ENCODE data around the gene TMEM258. TPM values are rescaled to one million over a fixed set of nuclear protein-coding genes. Genes with fewer than 3 reads are reported as not detected.

The TMEM258 gene
- 211 to 237 TPM (median 223 TPM) in 5 replicates for total RNA-seq (2022; extraction: Qiagen RNA extraction)

DNA sequence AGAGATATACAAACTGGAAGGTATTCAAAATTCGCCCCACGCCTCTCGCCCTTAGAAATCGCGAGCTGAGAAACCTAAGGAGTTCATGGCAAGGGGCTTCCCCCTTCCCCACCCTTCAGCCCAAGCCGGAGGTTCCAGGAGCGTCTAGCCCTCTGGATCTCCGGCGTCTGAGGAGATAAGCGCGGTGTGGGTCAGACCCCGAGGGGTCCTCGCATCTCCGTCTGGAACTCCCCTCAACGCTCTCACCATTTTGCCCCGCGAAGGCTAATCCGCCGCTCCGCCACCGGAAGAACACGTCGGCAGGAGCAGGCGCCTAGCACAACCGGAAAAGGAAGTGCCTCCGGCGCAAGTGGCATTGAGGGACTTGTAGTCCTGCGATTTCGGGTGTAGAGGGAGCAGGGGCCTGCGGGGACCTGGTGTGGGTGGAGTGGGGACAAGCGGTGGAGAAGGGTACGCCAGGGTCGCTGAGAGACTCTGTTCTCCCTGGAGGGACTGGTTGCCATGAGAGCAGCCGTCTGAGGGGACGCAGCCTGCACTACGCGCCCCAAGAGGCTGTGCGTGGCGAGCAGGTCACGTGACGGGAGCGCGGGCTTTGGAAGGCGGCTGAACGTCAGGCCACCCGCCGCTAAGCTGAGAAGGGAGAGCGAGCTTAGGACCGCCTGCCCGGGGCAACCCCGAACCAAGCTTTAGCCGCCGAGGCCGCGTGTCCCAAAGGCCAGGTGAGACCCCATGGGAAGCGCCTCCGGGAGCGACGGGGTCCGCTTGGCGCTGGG, at the start of gene TMEM258, which contains the start of gene FEN1:
Gene TMEM258, minus strand, starts transcription at position 290 of the 773 bp plus-strand sequence. Its CDS starts 41 bp downstream, at position 249.
Gene FEN1, plus strand, starts transcription at position 602 of the 773 bp plus-strand sequence. CDS start 2,451 bp downstream, outside the sequence.

DNA sequence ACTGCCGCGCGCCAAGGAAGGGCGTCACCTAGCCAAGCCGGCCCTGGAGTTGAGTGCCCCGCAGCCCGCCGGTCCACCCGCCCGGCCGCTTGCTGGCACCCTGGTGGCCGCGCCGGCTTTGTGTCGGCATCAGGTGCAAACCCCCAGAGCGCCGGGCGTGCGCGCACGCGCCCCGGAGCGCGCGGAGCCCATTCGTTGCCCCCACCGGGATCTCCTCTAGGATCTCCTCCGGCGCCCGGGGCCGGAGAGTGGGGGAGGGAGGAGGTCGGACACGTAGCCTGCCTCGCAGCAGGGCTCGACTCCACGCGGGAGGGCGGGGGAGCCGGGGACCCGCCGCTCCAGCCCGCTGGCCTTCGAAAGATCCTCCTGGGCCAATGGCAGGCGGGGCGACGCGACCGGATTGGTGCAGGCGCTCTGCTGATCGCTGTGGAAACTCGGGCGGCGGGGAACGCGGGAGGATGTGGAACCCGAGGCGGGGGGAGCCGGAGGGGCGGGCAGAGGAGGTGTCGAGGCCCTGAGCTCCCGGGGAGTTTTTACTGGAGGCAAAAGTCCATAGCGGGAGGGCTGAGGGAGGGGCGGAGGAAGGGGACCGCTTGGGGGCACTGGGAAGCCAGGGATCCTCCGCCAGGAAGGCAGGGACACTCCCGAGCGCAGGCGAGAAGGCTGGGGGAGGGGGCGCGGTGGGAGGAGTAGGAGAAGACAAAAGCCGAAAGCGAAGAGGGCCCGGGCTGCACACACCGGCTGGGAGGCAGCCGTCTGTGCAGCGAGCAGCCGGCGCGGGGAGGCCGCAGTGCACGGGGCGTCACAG, 35.4 kb upstream of the TMEM258 start, which contains the start of gene FADS2:
Gene FADS2, plus strand, starts transcription at position 730 of the 808 bp plus-strand sequence. CDS start 91 bp downstream, outside the sequence.

DNA sequence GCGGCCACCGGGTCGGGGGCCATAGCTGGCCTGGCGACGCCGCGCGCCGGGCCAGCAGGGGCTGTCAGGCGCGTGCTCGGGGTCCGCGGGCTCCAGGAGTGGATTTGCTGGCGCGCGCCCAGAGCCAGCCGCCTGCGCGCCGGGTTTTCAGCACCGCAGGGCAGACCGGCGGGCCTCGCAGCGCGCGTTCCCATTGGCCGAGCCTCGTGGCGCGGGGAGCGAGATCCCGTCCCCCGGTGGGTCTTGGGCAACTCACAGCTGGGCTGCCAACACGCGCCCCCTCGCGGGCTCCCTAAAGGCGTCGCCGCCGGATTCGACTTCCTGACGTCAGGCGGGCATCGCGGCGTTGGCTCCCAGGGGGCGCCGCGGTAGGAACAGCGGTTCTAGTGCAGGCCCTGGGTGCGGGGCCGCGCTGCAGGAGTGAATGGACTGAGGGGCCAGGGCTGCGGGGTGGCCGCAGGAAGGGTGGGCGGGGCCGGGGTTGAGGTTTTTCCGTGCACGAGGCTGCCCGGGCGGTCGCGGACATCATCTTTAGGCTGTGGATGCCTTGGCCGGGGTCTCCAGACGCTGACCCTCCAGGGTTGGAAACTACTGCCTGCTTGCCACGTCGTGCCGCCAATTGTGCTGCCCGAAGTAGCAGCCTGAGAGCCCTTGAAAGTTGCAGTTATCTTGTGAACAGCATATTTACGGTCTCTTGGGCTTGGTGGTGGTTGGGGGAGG, 24.5 kb upstream of the TMEM258 start, which contains the start of gene FADS1:
Gene FADS1, minus strand, starts transcription at position 268 of the 720 bp plus-strand sequence. Its CDS starts 74 bp downstream, at position 194.

DNA sequence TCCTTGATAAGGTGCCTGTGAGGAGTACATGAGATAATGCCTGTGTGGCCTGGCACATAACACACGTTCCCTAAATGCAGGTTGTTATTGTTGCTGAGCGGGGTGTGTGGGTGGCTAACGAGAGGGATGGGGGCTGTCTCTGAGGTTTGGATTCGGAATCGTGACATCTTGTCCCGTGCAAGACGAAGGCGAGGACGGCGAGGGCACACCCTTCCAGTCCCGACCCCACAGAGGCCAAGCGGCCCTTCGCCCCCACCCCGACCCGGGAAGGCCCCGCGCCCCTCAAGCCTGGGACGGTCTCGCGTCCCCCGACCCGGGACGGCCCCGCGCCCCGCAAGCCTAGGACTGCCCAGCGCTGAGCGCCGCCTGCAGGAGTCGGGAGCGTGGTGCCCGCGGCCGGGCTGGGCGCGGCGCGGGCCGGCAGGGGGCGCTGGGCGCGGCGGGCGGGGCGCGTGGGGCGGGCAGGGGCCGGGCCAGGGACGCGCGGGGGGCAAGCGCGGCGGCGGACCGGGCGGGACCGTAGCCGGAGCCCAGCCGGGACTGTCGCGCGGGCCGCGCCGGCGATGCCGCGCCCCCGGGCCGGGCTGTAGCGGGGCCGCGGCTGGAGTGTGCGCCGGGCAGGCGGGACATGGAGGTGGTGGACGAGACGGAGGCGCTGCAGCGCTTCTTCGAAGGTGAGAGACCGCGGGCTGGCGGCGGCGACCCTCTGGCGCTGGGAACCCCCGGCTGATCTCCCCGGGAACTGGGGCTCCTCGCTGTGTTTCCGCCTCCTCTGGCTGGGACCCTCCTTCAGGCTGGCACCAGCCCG, 40.1 kb downstream of the TMEM258 start, which contains the start of gene MYRF:
Gene MYRF, plus strand, starts transcription at position 520 of the 808 bp plus-strand sequence. Its CDS starts 109 bp downstream, at position 629.

Other genes starting within 250 kb of the TMEM258 start
- gene SYT7, start 211.5 kb downstream of the TMEM258 start, total RNA-seq (2022; extraction: Qiagen RNA extraction): 0.93 to 1.5 TPM (median 1.2 TPM) in 5 replicates
- gene DAGLA, start 112.2 kb downstream of the TMEM258 start, total RNA-seq (2022; extraction: Qiagen RNA extraction): 5.2 to 8.3 TPM (median 7.4 TPM) in 5 replicates
- 15.2 to 19.2 TPM (median 18.1 TPM) in 5 replicates for gene MYRF, start 40.0 kb downstream of the TMEM258 start, total RNA-seq (2022; extraction: Qiagen RNA extraction)
- 88.3 to 102 TPM (median 93.5 TPM) in 5 replicates for gene FEN1, start 312 bp upstream of the TMEM258 start, total RNA-seq (2022; extraction: Qiagen RNA extraction)
- 190 to 240 TPM (median 225 TPM) in 5 replicates for gene FADS1, start 24.4 kb upstream of the TMEM258 start, total RNA-seq (2022; extraction: Qiagen RNA extraction)
- gene FADS2, start 35.7 kb upstream of the TMEM258 start, total RNA-seq (2022; extraction: Qiagen RNA extraction): 378 to 446 TPM (median 411 TPM) in 5 replicates
- 57.6 to 92.9 TPM (median 87.8 TPM) in 5 replicates for gene FADS3, start 98.9 kb upstream of the TMEM258 start, total RNA-seq (2022; extraction: Qiagen RNA extraction)
- 17.9 to 26.3 TPM (median 22.5 TPM) in 5 replicates for gene RAB3IL1, start 125.0 kb upstream of the TMEM258 start, total RNA-seq (2022; extraction: Qiagen RNA extraction)
- 2.0 to 4.6 TPM (median 3.9 TPM) in 5 replicates for gene BEST1, start 157.8 kb upstream of the TMEM258 start, total RNA-seq (2022; extraction: Qiagen RNA extraction)
- 9,641 to 22,049 TPM (median 20,385 TPM) in 5 replicates for gene FTH1, start 175.0 kb upstream of the TMEM258 start, total RNA-seq (2022; extraction: Qiagen RNA extraction)